Neuron (in vitro differentiated cells): ENCODE data around the gene AFF3.

Experiments
- H2AFZ ChIP-seq: one replicate; pipeline ENCODE4 v1.6.1; 2013; ENCODE audit warnings: low read depth, mild to moderate bottlenecking, inconsistent platforms, low read length, moderate library complexity
- H3K27me3 ChIP-seq: one replicate; pipeline ENCODE4 v1.6.1; 2013; ENCODE audit warnings: low read length; ENCODE audit not compliant: insufficient read depth
- H3K36me3 ChIP-seq: one replicate; pipeline ENCODE4 v1.6.1; 2013; ENCODE audit warnings: low read length; ENCODE audit not compliant: insufficient read depth
- H3K4me1 ChIP-seq: one replicate; pipeline ENCODE4 v1.6.1; 2013; ENCODE audit warnings: low read length; ENCODE audit not compliant: insufficient read depth
- H3K4me3 ChIP-seq: 2 replicates; pipeline ENCODE4 v1.5.1; 2013; ENCODE audit warnings: mild to moderate bottlenecking, low read length, moderate library complexity
- H3K9me3 ChIP-seq: one replicate; pipeline ENCODE4 v1.6.1; 2013; ENCODE audit warnings: low read length

AFF3 gene

DNA sequence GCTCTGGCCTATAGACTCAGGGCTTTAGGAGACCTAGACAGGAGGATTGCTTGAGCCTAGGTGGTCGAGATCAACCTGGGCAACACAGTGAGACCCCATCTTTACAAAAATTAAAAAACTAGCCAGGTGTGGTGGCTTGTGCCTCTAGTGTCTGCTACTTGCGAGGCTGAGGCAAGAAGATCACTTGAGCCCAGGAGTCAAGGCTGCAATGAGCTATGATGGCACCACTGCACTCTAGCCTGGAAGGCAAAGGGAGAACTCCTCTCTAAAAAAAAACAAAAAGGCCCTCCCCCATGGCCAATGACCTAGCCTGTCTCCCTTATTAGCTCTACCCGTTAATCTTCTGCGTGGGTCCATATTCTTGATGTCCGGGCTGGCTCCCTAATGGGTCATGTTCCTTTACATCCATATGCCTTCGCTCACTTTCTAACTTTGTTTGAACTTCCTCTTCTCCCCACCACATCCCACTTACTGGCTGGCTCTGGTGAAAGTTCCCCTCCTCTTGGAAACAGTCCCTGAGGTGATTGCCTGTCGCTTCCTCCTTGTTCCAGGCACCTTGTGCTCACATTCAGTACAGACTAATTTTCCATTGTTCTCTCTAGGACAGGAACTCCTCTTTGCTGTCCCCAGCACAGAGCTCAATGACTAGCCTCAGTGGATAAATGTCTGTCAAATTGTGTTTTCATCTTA, 103.0 kb downstream of the AFF3 start:
- Histone ChIP-seq H3K4me1 (peaks cover 26% of the 10 kb centered on the region), H3K9me3 (no peaks in the 10 kb centered on the region), H3K36me3 (no peaks in the 10 kb centered on the region), H3K27me3 (no peaks in the 10 kb centered on the region), H3K4me3 (no peak overlapping the region), H2AFZ (no peak overlapping the region)

DNA sequence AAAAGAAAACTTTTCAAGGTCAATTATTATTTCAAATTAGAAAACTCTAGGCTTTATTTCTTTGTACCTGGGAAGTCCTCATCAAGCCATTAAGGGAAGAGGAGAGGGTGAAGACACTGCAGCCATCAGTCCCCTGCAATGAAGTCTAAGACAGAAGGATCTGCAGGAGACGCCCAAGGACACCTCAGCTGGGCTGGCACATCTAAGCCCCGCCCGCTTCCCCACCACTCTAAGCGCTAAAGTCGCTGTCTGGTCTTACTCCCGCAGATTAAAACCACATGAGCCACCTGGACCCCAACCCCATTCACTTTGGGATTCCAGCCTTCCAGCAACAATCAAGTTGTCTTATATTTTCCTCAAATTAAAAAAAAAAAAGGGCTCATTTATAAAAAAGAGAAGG, 104.4 kb downstream of the AFF3 start:
- Histone ChIP-seq H2AFZ (no peak overlapping the region), H3K4me3 (no peak overlapping the region), H3K36me3 (no peaks in the 10 kb centered on the region), H3K9me3 (no peaks in the 10 kb centered on the region), H3K4me1 (peaks cover 26% of the 10 kb centered on the region), H3K27me3 (no peaks in the 10 kb centered on the region)

GRCh38 chr2:100036793-100037192, 105.6 kb downstream of the AFF3 start:
- no peak overlapping the region for H3K4me3 ChIP-seq
- H3K9me3 ChIP-seq: no peaks in the 10 kb centered on the region
- H3K36me3 ChIP-seq: no peaks in the 10 kb centered on the region
- H2AFZ ChIP-seq: no peak overlapping the region
- H3K27me3 ChIP-seq: no peaks in the 10 kb centered on the region
- peaks cover 16% of the 10 kb centered on the region for H3K4me1 ChIP-seq

GRCh38 chr2:100036026-100036425, 106.4 kb downstream of the AFF3 start:
- no peaks in the 10 kb centered on the region for H3K36me3 ChIP-seq
- no peaks in the 10 kb centered on the region for H3K9me3 ChIP-seq
- no peaks in the 10 kb centered on the region for H3K27me3 ChIP-seq
- no peak overlapping the region for H3K4me3 ChIP-seq
- peaks cover 8% of the 10 kb centered on the region for H3K4me1 ChIP-seq
- no peak overlapping the region for H2AFZ ChIP-seq

- Histone ChIP-seq H3K4me1 (peaks cover 3% of the 10 kb centered on the region), H3K36me3 (no peaks in the 10 kb centered on the region), H2AFZ (no peak overlapping the region), H3K27me3 (no peaks in the 10 kb centered on the region), H3K9me3 (no peaks in the 10 kb centered on the region), H3K4me3 (no peak overlapping the region)
These were observed 108.0 kb downstream of the AFF3 start for GRCh38 chr2:100034431-100034830.

DNA sequence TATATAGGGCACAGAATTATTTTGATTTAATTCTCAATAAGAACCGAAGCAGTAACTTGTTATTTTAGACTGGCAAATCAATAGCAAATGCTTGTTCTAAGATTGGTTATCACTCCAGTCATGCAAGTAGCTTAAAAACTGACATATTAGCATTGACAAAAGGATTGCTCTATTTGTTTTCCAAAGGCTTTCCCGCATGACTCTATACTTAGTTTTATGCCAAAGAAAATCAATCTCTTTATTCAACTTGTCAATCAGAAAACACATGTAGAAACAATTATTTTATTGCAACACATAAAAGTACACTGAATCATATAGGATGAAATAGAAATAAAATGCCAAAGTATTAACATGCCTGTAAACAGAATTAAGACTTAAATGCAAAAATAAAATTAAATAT, 108.4 kb downstream of the AFF3 start:
- Histone ChIP-seq H2AFZ (no peak overlapping the region), H3K4me1 (peaks cover 3% of the 10 kb centered on the region), H3K9me3 (no peaks in the 10 kb centered on the region), H3K36me3 (no peaks in the 10 kb centered on the region), H3K4me3 (no peak overlapping the region), H3K27me3 (no peaks in the 10 kb centered on the region)

GRCh38 chr2:100031604-100032003, 110.8 kb downstream of the AFF3 start:
- Histone ChIP-seq H3K4me3 (no peak overlapping the region), H3K4me1 (peaks cover 3% of the 10 kb centered on the region), H3K9me3 (no peaks in the 10 kb centered on the region), H3K27me3 (no peaks in the 10 kb centered on the region), H2AFZ (no peak overlapping the region), H3K36me3 (no peaks in the 10 kb centered on the region)

DNA sequence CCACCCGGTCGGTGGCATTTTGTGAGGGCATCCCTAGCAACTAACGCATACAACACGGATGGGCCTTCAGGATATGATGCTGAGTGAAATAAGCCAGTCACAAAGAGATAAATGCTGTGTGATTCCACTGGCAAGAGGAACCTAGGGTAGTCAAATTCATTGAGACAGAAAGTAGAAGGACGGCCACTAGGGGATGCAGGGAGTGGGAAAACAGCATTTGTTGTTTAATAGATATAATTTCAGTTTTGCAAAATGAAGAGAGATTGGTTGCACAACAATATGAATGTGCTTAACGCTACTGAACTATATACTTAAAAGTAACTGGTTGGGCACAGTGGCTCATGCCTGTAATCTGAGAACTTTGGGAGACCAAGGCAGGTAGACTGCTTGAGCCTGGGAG, 112.9 kb downstream of the AFF3 start:
- H3K4me3 ChIP-seq: no peak overlapping the region
- H3K4me1 ChIP-seq: peaks cover 3% of the 10 kb centered on the region
- no peaks in the 10 kb centered on the region for H3K9me3 ChIP-seq
- H2AFZ ChIP-seq: no peak overlapping the region
- no peaks in the 10 kb centered on the region for H3K36me3 ChIP-seq
- H3K27me3 ChIP-seq: no peaks in the 10 kb centered on the region

GRCh38 chr2:100021791-100022340, 120.5 kb downstream of the AFF3 start:
- no peaks in the 10 kb centered on the region for H3K36me3 ChIP-seq
- no peaks in the 10 kb centered on the region for H3K4me1 ChIP-seq
- no peak overlapping the region for H3K4me3 ChIP-seq
- no peak overlapping the region for H2AFZ ChIP-seq
- H3K9me3 ChIP-seq: peaks cover under 1% of the 10 kb centered on the region
- no peaks in the 10 kb centered on the region for H3K27me3 ChIP-seq

DNA sequence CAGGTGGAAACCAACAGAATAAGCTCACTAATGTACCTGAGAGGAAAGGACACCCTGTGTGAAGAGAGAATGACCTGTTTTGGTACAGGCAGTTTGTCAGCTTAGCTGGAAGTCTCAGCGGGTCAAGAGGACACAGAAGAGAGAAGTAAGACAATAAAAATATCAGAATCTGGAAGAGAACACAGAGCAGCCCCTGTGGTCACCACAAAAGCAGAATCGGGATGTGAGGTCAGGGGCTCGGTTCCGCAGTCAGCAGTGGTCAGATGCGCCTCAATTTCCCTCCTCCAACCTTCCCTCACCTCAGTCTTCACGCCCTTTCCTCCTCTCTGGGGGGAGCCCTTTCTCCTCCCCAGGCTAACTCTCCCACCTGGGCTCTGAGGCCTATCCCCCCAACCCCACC, 122.9 kb downstream of the AFF3 start:
- peaks cover under 1% of the 10 kb centered on the region for H3K4me1 ChIP-seq
- no peaks in the 10 kb centered on the region for H3K27me3 ChIP-seq
- H3K36me3 ChIP-seq: no peaks in the 10 kb centered on the region
- H3K9me3 ChIP-seq: peaks cover 10% of the 10 kb centered on the region
- no peak overlapping the region for H3K4me3 ChIP-seq
- no peak overlapping the region for H2AFZ ChIP-seq

- H3K36me3 ChIP-seq: no peaks in the 10 kb centered on the region
- H3K4me1 ChIP-seq: peaks cover 5% of the 10 kb centered on the region
- no peak overlapping the region for H3K4me3 ChIP-seq
- H3K9me3 ChIP-seq: peaks cover 10% of the 10 kb centered on the region
- no peaks in the 10 kb centered on the region for H3K27me3 ChIP-seq
- no peak overlapping the region for H2AFZ ChIP-seq
These were observed 123.8 kb downstream of the AFF3 start for GRCh38 chr2:100018341-100019193.

DNA sequence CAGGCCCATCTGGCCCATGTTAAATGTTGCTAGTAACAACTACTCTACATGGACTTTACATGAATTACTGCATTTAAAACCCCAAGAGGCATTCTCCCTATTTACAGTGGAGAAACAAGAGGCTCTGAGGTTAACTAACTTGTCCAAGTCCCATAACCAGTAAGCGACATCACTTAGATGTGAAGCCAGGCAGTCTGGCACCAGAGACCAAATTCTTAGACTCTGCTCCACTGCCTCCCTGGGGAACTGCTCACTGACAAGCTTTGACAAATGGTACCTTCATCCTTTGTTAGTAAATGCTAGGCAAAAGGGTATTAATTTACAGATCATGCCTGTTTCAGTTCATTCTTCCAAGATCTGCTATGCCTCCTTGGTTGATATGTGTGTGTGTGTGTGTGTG, 124.8 kb downstream of the AFF3 start:
- H2AFZ ChIP-seq: no peak overlapping the region
- H3K27me3 ChIP-seq: no peaks in the 10 kb centered on the region
- H3K9me3 ChIP-seq: peaks cover 10% of the 10 kb centered on the region
- H3K4me1 ChIP-seq: peaks cover 5% of the 10 kb centered on the region
- no peak overlapping the region for H3K4me3 ChIP-seq
- no peaks in the 10 kb centered on the region for H3K36me3 ChIP-seq

DNA sequence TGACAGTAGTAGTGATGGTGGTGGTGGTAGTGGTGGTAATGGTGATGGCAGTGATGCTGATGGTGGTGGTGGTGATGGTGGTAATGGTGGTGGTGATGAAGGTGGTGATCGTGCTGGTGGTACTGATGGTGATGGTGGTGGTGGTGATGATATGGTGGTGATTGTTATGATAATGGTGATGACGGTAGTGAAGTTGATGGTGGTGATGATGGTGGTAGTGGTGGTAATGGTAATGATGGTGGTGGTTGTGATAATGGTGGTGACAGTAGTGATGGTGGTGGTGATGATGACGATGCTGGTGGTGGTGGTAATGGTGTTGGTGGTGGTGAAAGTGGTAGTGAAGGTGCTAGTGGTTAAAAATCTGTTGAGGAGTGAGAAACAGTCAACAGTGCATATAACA, 125.6 kb downstream of the AFF3 start:
- H3K4me1 ChIP-seq: peaks cover 5% of the 10 kb centered on the region
- H3K4me3 ChIP-seq: no peak overlapping the region
- peaks cover 10% of the 10 kb centered on the region for H3K9me3 ChIP-seq
- H3K36me3 ChIP-seq: no peaks in the 10 kb centered on the region
- H3K27me3 ChIP-seq: no peaks in the 10 kb centered on the region
- H2AFZ ChIP-seq: no peak overlapping the region
